Activated CD4-positive, CD25-positive, alpha-beta regulatory T cell (primary cell): ENCODE results near the gene EYA3.
A peak's percentile ranks its signal among the peaks of the same experiment; 100 is the strongest.

Experiments used
- DNase-seq, 4 experiments: peaks; one replicate each; lab custom pipeline; 2025; lab: John Stamatoyannopoulos, UW

Gene EYA3

DNA sequence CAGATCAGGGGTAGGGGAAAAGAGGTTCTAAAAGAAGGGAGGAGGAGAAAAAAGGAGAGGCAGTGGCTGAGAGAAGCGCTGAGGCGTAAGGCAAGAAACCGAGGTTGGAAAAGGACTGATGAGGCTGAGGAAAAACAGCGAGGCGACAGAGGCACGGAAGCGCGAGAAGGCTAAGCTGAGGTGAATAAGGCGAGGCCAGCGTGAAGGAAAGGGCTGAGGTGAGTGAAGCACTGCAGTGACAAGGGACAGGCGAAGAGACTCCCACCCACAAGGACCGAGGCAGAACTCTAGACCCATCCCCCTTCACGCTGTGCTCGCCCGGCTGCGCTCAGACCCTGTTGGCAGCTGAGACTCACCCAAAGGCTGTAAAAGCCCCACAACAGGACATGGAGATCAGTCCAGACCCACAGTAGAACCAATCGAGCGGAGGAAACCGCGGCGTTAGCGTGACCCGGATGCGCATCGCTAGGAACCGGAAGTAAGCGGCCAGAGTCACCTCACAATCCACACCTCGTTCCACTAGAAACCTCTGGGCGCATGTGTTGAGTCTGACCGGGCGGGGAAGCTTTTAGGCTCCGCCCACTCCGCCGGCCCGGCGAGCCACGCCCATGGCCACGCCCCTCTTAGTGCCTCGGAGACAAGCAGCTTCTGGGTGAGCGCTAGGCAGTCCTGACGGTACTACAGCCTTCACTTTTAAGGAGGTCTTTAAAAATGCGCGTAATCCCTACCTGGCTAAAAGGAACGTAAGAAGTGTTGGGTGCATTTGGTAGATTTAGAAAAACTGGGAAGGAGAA, at the start of gene EYA3:
TSS of gene EYA3 (minus strand) at position 443 of the 794 bp plus-strand sequence. CDS start 30,584 bp downstream, outside the sequence.
- DNase-seq = peak; percentile 95 to 97 (median 96)

GRCh38 chr1:28136922-28137613, 48.7 kb upstream of the EYA3 start:
- no peak for DNase-seq

DNA sequence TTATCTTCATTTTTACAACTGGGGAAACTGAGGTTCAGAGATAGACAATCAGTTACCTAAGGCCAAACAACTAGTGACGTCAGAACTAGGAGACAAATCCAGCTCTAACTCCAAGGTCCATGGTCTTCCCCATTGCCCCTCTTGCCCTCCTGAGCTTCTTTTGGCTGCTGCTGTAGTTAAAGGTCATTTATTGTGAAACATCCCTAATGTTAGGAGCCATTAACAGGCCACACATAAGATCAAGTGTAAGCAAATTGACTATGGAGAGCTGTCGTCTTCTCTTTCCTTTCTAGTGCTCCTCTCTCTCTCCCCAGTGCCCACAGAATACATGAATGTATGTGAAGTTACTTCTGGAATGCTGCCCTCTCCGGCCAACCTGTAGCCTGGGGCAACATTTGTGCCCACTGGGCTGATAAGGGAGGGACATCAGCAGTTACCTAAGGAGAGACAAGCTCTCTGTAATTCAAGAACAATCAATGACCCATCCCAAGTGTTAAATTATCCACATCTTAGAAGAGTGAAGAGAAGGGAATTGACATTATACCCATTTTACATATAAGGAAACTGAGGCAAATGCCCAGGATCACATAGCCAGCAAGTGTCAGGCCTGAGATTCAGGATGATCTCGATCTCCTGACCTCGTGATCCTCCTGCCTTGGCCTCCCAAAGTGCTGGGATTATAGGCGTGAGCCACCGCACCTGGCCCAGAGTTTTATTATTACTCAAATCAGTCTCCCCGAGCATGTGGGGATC, 47.9 kb upstream of the EYA3 start:
- no peak for DNase-seq

GRCh38 chr1:28135371-28136168, 47.2 kb upstream of the EYA3 start:
- DNase-seq = no peak

- DNase-seq = no peak
Measured at GRCh38 chr1:28134651-28135207, 46.3 kb upstream of the EYA3 start.

GRCh38 chr1:28132171-28133167, 44.1 kb upstream of the EYA3 start:
- DNase-seq = no peak

DNA sequence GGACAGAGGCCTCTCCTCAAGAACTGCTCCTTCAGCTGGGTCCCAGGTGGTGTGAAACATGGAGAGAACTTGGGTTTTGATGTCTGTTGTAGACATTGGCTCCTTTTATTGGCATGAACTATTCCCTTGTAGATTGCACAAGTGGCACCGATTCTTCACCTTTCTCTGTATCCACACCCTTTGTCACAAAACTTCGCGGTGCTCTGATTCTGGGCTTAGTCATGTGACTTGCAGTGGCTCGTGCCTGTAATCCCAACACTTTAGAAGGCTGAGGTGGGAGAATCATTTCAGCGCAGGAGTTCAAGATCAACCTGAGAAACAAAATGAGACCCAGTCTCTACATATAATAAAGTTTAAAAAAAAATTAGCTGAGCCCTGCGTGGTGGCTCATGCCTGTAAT, 42.5 kb upstream of the EYA3 start:
- DNase-seq = no peak

- DNase-seq = no peak
Measured at GRCh38 chr1:28129150-28129549, 40.7 kb upstream of the EYA3 start.

- DNase-seq = no peak
Measured at GRCh38 chr1:28127617-28128257, 39.3 kb upstream of the EYA3 start.

DNA sequence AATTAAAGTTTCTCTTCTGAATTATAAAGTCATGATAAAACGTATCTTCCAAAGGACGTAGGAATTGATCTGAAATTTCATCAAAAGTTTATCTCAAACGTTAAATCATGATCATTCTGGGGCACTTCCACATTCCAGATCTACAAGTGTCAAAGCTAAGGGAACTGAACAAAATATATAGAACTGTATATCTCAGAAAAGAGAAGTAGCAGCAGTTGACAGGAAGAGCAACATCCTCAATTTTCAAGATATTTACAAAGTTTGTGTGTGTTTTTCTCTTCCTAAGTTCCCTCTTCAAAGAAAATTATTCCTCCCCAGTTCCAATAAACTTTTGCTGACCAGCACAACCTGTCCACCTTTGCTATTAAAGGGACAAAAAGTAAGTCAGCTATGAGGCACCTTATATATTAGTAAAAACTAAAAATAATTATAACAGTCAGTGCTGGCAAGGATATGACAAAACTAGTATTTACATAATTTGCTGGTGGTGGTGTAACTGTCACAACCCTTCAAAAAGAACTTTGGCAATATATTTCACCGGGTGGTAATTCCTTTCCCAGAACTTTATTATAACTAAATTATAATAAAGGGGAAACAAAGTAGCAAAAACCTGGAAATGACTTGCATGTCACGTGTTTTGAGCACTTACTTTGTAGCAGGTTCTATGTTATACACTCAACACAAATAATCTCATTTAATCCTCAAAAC, 38.5 kb upstream of the EYA3 start:
- DNase-seq = no peak

DNA sequence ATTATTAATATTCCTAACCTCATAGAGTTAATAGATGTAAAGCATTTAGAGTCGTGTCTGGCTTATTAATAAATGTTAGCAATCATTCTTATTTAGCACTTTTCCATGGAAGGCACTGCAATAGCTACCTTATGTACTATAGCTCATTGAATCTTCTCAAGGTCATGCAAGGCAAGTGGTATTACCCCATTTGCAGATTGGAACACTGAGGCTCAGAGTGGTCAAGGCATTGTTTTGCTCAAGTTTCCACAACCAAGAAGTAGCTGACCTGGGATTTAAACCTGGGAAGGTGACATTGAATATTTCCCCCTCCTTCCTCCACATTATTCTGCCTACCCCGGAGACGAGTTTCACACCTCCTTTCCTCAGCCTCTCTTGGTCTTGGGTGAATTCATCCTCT, 37.8 kb upstream of the EYA3 start:
- DNase-seq = no peak

GRCh38 chr1:28123461-28123961, 35.1 kb upstream of the EYA3 start:
- DNase-seq = no peak

- DNase-seq = no peak
Measured at GRCh38 chr1:28122183-28122582, 33.8 kb upstream of the EYA3 start.

DNA sequence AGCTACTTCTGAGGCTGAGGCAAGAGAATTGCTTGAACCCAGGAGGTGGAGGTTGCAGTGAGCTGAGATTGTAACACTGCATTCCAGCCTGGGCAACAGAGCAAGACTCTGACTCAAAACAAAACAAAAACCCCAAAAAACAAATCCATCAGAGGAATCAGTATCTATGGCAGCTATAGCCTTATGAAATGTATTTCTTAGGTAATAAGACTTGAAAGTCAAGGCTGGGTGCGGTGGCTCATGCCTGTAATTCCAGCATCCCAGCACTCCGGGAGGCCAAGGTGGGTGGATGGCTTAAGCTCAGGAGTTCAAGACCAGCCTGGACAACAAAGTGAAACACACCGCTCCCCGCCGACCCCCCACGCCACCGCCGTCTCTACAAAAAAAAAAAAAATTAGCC, 31.1 kb upstream of the EYA3 start:
- no peak for DNase-seq

- no peak for DNase-seq
Measured at GRCh38 chr1:28118640-28119307, 30.4 kb upstream of the EYA3 start.

- DNase-seq = no peak
Measured at GRCh38 chr1:28115267-28115666, 26.9 kb upstream of the EYA3 start.

DNA sequence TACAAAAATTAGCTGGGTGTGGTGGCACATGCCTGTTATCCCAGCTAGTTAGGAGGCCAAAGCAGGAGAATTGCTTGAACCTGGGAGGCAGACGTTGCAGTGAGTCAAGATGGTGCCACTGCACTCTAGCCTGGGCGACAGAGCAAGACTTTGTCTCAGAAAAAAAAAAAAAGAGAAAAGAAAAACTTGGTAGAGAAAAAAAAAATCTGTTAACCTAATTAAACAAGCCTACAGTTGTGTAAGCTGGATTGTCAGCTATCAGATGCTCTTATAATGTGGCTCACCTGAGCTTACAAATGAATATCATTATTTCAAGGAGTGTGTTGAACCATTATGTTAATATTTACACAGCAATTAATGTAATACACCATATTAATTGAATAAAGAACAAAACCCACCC, 26.4 kb upstream of the EYA3 start:
- no peak for DNase-seq

DNA sequence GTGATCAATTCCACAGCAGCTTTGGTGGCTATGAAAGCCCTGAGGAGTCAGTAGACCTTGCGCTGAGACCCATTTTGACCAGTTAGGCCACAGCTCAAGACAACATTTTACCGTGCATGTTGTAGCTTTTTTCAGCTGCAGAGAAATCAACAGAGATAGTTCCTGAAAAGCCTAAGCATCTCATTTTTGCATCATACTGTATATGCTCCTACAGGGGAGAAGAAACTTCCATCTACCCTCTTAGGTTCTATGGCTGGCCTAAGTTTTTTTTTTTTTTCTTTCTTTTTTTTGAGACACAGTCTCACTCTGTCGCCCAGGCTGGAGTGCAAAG, 24.8 kb upstream of the EYA3 start:
- DNase-seq = no peak
